ENCODE results near the gene KRTAP10-11. TPM values are rescaled to one million over a fixed set of nuclear protein-coding genes. Genes with fewer than 3 reads are reported as not detected.
"Not testable (repeated sequence)": the region's sequence is repeated elsewhere in the genome, so short reads cannot be mapped to it uniquely, and the experiment has no call there.

The KRTAP10-11 gene
- polyA plus RNA-seq, 3 donors, result not detected

GRCh38 chr21:44664691-44665090 is 18.5 kb downstream of the KRTAP10-11 start:
- no peak for DNase-seq

GRCh38 chr21:44666401-44667320 is 20.4 kb downstream of the KRTAP10-11 start, which contains the start of gene KRTAP12-2:
Gene KRTAP12-2, minus strand, starts transcription at chr21:44666927. Its CDS starts 41 bp downstream, at chr21:44666886.
- no peak for DNase-seq

GRCh38 chr21:44667612-44668011 is 21.4 kb downstream of the KRTAP10-11 start:
- DNase-seq, result no peak

GRCh38 chr21:44670642-44671432 is 24.6 kb downstream of the KRTAP10-11 start:
- no peak for DNase-seq

GRCh38 chr21:44671911-44672310 is 25.7 kb downstream of the KRTAP10-11 start:
- DNase-seq, result no peak

- DNase-seq, result no peak
Observed at GRCh38 chr21:44677881-44678280, 31.7 kb downstream of the KRTAP10-11 start.

GRCh38 chr21:44681152-44681551 is 34.9 kb downstream of the KRTAP10-11 start:
- no peak for DNase-seq

- no peak for DNase-seq
Observed at GRCh38 chr21:44681861-44682579, 35.8 kb downstream of the KRTAP10-11 start, which contains the start of gene KRTAP12-1. Gene KRTAP12-1, minus strand, starts transcription at chr21:44682163. Its CDS starts 40 bp downstream, at chr21:44682123.

- DNase-seq, result no peak
Observed at GRCh38 chr21:44682580-44683151, 36.5 kb downstream of the KRTAP10-11 start.

- no peak for DNase-seq
Observed at GRCh38 chr21:44684077-44684476, 37.9 kb downstream of the KRTAP10-11 start.

- DNase-seq, result no peak
Observed at GRCh38 chr21:44684483-44684882, 38.3 kb downstream of the KRTAP10-11 start.

- not testable (repeated sequence) for DNase-seq
Observed at GRCh38 chr21:44685050-44685449, 38.8 kb downstream of the KRTAP10-11 start.

- DNase-seq, result no peak
Observed at GRCh38 chr21:44686000-44686781, 40.0 kb downstream of the KRTAP10-11 start.

GRCh38 chr21:44686843-44687561 is 40.8 kb downstream of the KRTAP10-11 start:
- DNase-seq, result no peak

GRCh38 chr21:44687671-44688070 is 41.5 kb downstream of the KRTAP10-11 start:
- no peak for DNase-seq

- DNase-seq, result not testable (repeated sequence)
Observed at GRCh38 chr21:44689740-44690139, 43.5 kb downstream of the KRTAP10-11 start.

GRCh38 chr21:44691686-44692085 is 45.5 kb downstream of the KRTAP10-11 start:
- no peak for DNase-seq

- no peak for DNase-seq
Observed at GRCh38 chr21:44692798-44693512, 46.7 kb downstream of the KRTAP10-11 start.

- no peak for DNase-seq
Observed at GRCh38 chr21:44694776-44695175, 48.6 kb downstream of the KRTAP10-11 start.
